ENCODE data around the gene PIAS1.
"Not testable (repeated sequence)": the region's sequence is repeated elsewhere in the genome, so short reads cannot be mapped to it uniquely, and the experiment has no call there.

Gene PIAS1

GRCh38 chr15:68203486-68203885 is 149.4 kb downstream of the PIAS1 start:
- DNase-seq (ENCODE audit: low read depth), result no peak

GRCh38 chr15:68203956-68204355 is 149.8 kb downstream of the PIAS1 start:
- no peak for DNase-seq (ENCODE audit: low read depth)

GRCh38 chr15:68204361-68204760 is 150.2 kb downstream of the PIAS1 start:
- no peak for DNase-seq (ENCODE audit: low read depth)

GRCh38 chr15:68204776-68205557 is 150.9 kb downstream of the PIAS1 start, which contains the start of gene CALML4:
Gene CALML4, minus strand, starts transcription at chr15:68205332. Its CDS starts 85 bp downstream, at chr15:68205247.
- peak; percentile 41 for DNase-seq (ENCODE audit: low read depth)

GRCh38 chr15:68205558-68205944 is 151.4 kb downstream of the PIAS1 start:
- no peak for DNase-seq (ENCODE audit: low read depth)

GRCh38 chr15:68205954-68206539 is 151.9 kb downstream of the PIAS1 start:
- no peak for DNase-seq (ENCODE audit: low read depth)

- DNase-seq (ENCODE audit: low read depth), result no peak
These were observed 152.6 kb downstream of the PIAS1 start for GRCh38 chr15:68206711-68207151.

- no peak for DNase-seq (ENCODE audit: low read depth)
These were observed 153.2 kb downstream of the PIAS1 start for GRCh38 chr15:68207176-68207935.

GRCh38 chr15:68208136-68208535 is 154.0 kb downstream of the PIAS1 start:
- DNase-seq (ENCODE audit: low read depth), result no peak

- no peak for DNase-seq (ENCODE audit: low read depth)
These were observed 154.6 kb downstream of the PIAS1 start for GRCh38 chr15:68208636-68209240.

- no peak for DNase-seq (ENCODE audit: low read depth)
These were observed 155.2 kb downstream of the PIAS1 start for GRCh38 chr15:68209272-68209671.

GRCh38 chr15:68209735-68210408 is 155.8 kb downstream of the PIAS1 start:
- no peak for DNase-seq (ENCODE audit: low read depth)

GRCh38 chr15:68210409-68210756 is 156.3 kb downstream of the PIAS1 start:
- DNase-seq (ENCODE audit: low read depth), result no peak

- DNase-seq (ENCODE audit: low read depth), result peak; percentile 37
These were observed 156.9 kb downstream of the PIAS1 start for GRCh38 chr15:68210821-68211655.

GRCh38 chr15:68211656-68212320 is 157.7 kb downstream of the PIAS1 start:
- DNase-seq (ENCODE audit: low read depth), result no peak

GRCh38 chr15:68213491-68213845 is 159.4 kb downstream of the PIAS1 start:
- DNase-seq (ENCODE audit: low read depth), result not testable (repeated sequence)

- no peak for DNase-seq (ENCODE audit: low read depth)
These were observed 160.1 kb downstream of the PIAS1 start for GRCh38 chr15:68213991-68214837.

- no peak for DNase-seq (ENCODE audit: low read depth)
These were observed 160.7 kb downstream of the PIAS1 start for GRCh38 chr15:68214838-68215254.

GRCh38 chr15:68217341-68217740 is 163.2 kb downstream of the PIAS1 start:
- no peak for DNase-seq (ENCODE audit: low read depth)

GRCh38 chr15:68218331-68218730 is 164.2 kb downstream of the PIAS1 start:
- DNase-seq (ENCODE audit: low read depth), result no peak
